GM12872 (cell line): ENCODE data around the gene RBMS1.

Source experiments
- TF ChIP-seq, protein P1 (sequence below): IDR thresholded peaks from 3 replicates; pipeline ENCODE4 v1.5.1; 2011; ENCODE audit warnings: low read depth, mild to moderate bottlenecking, low read length, moderate library complexity; ENCODE audit not compliant: insufficient read depth

The RBMS1 gene

DNA sequence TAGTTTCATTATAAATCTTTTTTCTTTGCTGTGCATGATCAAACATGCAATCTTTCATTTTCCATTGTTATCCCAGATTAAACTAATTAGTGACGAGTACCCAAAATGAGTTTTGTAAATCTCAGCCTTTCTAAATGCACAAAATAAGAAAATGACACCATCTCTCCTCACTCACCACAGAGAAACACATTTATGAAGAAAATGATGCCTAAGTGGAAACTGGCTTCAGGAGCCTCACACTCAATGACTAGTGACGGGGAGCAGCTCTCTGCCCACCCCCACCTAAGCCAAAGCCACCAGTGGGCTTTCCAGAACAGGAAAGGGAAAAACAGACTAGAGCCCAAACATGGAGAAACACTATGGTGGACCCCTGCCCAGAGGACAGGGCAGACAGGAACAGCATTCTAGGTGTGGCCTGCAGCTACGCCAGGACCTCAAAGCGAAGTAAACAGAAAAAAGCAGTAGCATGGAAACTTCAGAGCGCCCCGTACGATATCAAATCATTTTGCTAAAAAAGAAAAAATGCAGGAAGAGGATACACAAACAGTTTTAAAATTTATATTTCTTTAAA lies 113.5 kb downstream of the RBMS1 start:
- TF ChIP-seq, protein P1, sequence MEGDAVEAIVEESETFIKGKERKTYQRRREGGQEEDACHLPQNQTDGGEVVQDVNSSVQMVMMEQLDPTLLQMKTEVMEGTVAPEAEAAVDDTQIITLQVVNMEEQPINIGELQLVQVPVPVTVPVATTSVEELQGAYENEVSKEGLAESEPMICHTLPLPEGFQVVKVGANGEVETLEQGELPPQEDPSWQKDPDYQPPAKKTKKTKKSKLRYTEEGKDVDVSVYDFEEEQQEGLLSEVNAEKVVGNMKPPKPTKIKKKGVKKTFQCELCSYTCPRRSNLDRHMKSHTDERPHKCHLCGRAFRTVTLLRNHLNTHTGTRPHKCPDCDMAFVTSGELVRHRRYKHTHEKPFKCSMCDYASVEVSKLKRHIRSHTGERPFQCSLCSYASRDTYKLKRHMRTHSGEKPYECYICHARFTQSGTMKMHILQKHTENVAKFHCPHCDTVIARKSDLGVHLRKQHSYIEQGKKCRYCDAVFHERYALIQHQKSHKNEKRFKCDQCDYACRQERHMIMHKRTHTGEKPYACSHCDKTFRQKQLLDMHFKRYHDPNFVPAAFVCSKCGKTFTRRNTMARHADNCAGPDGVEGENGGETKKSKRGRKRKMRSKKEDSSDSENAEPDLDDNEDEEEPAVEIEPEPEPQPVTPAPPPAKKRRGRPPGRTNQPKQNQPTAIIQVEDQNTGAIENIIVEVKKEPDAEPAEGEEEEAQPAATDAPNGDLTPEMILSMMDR: no peak

DNA sequence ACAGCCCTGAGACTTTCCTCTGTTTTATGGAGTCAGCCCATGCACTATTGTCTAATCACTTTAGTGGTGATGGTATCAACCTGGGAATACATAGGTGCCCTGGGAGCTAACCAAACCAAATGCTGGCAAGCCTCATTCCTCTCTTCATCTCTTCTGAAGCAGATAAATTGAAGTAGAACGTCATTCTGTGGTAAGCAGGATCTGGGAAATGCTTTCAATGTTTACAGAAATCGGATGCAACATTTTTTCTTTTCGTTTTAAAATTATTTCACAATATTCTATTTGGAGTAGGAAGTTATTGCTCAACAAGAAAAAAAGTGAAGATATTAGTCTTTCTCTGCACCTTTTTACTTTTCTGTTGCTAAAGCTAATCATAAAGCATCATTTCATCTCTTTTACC lies 114.2 kb downstream of the RBMS1 start:
- TF ChIP-seq, protein P1: no peak

DNA sequence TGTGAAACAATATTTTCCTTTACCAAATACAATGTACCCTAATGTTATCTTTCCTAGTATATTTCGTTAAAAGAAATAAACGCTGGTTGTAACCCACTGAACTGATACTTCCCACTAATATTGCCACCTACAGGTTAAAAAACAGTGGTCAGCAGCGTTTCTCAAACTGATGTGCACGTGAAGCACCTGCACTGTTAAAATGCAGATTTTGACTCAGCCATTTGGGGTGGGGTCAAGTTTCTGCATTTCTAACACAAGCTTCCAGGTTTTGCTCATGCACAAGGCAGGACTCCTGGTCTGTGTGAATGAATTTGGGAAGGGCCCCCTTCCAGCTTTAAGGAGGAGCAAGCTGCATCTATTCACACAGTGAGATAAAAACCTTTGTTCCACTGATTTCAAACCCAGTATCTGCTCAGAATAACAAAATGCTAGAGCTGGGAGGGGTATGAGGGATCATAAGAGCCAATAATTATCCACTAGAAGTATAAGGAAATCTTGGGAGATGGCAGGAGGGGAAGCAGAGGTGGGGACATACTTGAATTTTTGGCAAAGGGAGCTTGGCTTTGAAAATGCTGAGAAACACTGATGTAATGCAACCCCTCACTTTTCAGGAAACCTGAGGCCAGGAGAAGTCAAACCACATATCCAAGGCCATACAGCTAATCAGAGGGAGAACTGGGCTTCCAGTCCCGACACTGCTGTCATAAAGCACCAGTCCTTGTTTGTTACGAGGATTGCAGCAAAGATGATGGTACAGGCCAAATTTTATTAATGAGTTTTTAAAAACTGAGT lies 116.2 kb downstream of the RBMS1 start:
- TF ChIP-seq, protein P1: no peak

DNA sequence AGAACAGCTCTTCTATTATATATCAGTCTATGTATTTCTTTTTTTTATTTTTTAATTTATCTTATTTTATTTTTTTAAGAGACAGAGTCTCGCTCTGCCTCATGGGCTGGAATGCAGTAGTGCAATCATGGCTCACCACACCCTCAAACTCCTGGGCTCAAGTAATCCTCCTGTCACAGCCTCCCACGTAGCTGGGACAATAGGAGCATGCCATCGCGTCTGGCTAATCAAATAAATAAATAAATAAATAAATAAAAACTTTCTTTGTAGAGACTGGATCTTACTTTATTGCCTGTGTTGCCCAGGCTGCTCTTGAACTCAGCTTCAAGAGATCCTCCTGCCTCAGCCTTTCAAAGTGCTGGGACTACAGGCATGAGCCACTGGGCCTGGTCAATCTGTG lies 117.0 kb downstream of the RBMS1 start:
- TF ChIP-seq, protein P1: no peak

DNA sequence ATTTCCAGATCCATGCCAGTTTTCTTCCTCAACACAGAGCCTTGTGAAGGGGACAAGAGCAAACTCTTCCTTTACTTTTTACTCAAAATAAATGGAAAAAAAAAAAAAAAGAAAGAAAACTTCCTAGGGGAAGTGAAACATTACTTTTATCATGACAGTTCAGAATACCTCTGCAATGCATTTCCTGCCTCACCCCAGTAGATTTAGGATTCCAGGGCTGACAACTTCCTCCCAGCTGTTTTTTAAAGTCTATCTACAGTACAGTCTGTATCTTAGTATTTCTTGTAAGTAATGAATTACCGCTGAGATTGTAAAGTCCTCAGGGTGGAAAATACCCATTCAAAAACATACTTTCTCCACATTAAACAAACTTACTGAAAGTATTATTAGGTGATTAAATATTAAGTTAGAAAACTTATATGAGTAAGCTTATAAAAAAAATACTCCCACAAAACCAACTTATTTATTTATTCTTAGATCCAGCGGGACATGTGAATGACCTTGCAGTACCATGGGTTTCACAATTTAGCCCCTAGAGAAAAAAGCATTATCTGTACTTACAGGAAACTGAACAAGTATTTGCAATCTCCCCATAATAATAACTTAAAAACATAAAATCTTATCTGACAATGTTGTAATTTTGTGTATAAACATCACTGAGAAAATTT lies 117.7 kb downstream of the RBMS1 start:
- TF ChIP-seq, protein P1: no peak

DNA sequence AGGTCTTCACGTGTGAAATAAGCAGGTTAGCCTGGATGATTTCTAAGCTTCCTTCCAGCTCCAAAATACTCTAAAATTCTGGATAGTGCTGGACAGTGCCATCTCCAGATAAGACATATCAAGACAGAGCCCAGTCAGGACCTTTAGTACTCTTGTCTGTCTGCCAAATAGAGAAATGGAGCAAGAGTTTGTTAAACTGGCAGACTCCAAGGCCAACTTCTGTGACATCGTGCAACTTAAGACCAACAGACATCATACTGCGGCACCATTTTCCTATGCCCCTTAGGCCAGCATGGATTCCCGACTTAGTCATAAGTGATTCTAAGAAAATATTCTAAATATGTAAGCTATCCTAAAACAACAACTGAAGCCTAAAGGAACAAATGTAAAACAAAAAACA lies 118.6 kb downstream of the RBMS1 start:
- TF ChIP-seq, protein P1: no peak

DNA sequence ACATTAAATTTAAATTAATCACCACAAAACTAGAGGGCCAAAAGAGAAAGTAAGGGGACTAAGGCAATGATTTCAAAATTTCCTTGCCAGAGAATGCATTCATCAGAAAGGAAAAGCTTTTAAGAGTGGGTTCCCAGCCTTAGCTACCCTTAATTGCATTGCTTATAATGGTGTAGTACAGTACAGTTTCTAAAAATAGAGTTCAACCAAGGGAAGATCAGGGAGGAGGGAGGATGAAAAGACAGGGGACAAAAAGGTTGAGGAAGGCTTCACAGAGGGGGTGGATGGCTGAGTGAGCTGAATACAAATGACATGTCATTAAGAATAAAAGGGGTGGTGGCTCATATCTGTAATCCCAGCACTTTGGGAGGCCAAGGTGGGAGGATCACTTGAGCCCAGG lies 119.9 kb downstream of the RBMS1 start:
- TF ChIP-seq, protein P1: no peak
